Esophagus muscularis mucosa (tissue), 4 donors: ENCODE results near the gene NFYA.

Experiments
- EP300 ChIP-seq: sonication (generic); formaldehyde crosslinking; IDR thresholded peaks from one replicate; pipeline ENCODE4 v1.6.1; 2017; ENCODE audit warnings: antibody characterized with exemption
- POLR2A ChIP-seq: fragments of 450-650 bp; IDR thresholded peaks from one replicate; pipeline ENCODE4 v1.6.1; 2017; ENCODE audit warnings: antibody characterized with exemption, moderate library complexity, mild to moderate bottlenecking, low read depth
- POLR2AphosphoS5 ChIP-seq, 2 donors: sonication (generic); formaldehyde crosslinking; IDR thresholded peaks; one replicate each; pipeline ENCODE4 v1.6.1; 2017; ENCODE audit warnings: antibody characterized with exemption in 2 of 2
- TF ChIP-seq, protein P1 (sequence below), 3 experiments: fragments of 200-600 bp in 2 of 3; fragments of 450-650 bp in 1 of 3; sonication (generic) in 2 of 3; IDR thresholded peaks; one replicate each; pipeline ENCODE4 v1.5.1; 2017 to 2019; ENCODE audit warnings: antibody characterized with exemption in 3 of 3, mild to moderate bottlenecking in 2 of 3, moderate library complexity in 1 of 3

DNA sequence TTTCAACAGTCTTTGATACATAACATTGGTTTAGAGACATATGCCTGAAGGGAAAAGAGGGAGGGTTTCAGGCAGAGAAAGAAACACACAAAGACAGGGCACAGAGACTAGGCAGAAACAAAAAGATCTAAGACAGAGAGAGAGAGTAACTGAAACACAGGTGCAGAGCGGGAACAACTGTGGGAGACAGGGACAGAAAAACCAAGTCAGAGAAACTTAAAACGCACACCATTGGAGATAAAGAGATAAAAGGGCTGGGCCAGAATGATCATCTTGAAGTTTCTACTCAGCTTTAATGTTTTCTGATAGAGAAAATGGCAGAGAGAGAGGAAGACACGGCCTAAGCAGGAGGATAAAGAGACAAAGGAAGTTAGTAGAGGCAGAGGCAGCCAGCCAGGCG is 45.5 kb upstream of the NFYA start:
- TF ChIP-seq, protein P1, sequence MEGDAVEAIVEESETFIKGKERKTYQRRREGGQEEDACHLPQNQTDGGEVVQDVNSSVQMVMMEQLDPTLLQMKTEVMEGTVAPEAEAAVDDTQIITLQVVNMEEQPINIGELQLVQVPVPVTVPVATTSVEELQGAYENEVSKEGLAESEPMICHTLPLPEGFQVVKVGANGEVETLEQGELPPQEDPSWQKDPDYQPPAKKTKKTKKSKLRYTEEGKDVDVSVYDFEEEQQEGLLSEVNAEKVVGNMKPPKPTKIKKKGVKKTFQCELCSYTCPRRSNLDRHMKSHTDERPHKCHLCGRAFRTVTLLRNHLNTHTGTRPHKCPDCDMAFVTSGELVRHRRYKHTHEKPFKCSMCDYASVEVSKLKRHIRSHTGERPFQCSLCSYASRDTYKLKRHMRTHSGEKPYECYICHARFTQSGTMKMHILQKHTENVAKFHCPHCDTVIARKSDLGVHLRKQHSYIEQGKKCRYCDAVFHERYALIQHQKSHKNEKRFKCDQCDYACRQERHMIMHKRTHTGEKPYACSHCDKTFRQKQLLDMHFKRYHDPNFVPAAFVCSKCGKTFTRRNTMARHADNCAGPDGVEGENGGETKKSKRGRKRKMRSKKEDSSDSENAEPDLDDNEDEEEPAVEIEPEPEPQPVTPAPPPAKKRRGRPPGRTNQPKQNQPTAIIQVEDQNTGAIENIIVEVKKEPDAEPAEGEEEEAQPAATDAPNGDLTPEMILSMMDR (IDR thresholded peaks at IDR 0.05): no peak
- no peak for TF ChIP-seq EP300
- no peak for TF ChIP-seq POLR2AphosphoS5 (IDR thresholded peaks at IDR 0.05)
- no peak for TF ChIP-seq POLR2A
